GM19240 (cell line): ENCODE measurements around the gene EPHA2.

ENCODE experiments used
- DNase-seq: peaks from one replicate; pipeline ENCODE4 v3.0.0; 2011; ENCODE audit warnings: low spot score; ENCODE audit not compliant: insufficient read length

Gene EPHA2

DNA sequence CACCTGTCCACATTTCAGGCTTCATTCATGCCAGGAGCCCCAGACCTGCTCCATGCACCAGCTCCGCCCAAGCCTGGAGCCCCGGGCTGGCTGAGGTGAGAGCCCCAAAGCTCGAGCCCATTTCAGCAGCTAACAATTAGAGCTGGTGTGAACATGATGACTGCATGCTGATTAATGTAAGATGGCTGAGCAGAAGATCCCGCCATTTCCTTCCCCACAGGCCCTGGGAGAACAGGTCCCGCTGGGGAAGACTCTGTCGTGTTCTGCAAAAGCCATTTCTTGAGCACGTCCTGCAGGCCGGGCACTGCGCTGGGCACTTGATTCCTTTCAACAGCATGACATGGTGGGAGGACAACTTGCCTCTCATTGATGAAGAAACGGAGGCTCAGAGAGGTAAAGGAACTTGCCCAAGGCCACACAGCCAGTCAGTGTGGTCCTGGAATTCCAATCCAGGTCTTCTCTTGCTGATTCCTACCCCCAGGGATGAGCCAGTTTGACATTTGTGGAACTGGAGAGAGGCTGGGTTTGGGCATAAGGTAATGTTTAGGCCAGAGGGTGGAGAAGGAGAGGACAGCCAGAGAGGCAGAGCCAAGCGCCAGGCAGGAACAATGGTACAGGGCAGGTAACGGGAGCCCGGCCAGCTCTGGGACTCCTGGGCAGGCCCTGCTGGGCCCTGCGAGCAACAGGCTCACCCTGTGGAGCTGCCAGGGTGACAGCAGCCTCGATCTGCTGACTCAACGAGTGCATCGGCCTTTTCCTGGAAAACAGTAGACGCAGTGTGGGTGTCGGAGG, 28.1 kb upstream of the EPHA2 start:
- no peak for DNase-seq

DNA sequence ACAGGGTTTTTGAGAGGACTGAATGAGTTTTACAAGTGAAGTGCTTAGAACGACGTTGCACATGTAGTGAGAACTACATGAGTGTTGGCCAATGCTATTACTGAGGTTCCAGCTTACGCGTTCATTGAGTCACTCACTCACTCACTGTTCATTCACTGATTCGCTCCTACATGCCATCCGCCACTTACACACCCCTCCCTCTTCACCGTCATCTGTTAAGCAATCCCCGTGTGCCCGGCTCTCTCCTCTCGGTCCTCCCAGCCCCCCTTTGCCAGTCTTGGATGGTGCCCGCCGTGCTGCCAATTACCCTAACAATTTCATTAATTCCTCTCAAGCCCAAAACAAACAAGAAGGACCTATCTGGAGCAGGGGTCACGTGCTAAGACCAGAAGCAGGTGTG, 27.3 kb upstream of the EPHA2 start:
- DNase-seq = no peak

DNA sequence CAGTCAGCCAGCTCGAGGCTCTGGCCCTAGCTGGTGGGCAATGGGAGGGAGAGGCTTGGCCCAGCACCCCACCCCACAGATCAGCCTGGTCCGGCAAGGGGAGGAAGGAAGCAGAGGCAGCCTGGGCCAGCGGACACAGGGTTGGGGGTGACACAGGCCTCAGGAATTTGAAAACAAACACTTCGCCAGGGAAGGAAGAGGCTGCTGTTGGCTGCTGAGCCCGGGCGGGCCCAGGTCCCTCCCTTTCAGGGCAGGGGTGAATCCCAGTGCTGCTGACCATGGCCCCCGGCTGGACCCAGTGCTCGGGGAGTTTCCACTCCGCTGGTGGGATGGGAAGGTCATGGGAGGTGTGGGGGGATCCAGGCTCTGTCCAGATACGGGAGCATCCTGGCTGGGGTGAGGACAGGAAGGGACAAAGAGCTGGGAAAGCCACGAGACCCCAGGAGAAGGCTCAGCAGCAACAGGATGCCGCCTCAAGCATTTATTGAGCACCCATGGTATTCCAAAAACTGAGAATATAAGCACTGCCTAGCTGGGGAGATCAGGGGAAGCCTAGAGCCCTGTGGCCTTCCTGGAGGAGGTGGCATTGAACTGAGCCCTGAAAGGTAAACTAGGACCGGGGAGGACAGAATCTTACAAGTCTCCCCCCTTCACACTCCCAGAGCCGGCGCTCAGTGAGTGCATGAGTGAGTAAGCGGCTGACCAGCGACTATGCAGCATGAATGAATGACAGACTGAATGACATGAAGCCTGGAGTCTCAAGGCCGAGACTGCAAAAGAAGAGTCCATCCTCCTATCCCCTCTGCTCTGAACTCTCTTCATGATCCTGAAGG, 26.2 kb upstream of the EPHA2 start:
- no peak for DNase-seq

- no peak for DNase-seq
Measured at GRCh38 chr1:16180291-16180824, 24.5 kb upstream of the EPHA2 start.

- no peak for DNase-seq
Measured at GRCh38 chr1:16178596-16179497, 23.0 kb upstream of the EPHA2 start.

DNA sequence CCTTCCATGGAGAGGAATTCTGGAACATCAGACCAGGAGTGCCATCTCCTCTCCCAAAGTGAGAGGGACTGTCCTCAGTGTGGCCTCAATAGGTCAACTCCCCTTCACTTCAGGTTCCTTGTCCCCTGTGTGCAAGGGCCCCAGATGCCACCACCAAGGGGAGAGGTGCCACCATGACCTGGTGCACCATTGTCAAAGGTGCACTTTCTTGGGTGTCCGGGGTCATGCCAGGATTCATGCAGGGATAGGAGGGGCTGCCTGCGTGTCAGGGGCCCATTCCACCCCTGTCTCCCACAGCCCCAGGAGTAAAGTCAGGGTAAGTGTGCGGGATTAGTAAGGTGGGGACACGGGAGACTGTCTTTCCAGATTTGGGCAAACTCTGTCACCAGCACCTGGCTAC, 21.4 kb upstream of the EPHA2 start:
- DNase-seq = no peak

GRCh38 chr1:16176653-16177052, 20.8 kb upstream of the EPHA2 start:
- DNase-seq = no peak

- DNase-seq = no peak
Measured at GRCh38 chr1:16175610-16176553, 20.0 kb upstream of the EPHA2 start.

GRCh38 chr1:16174886-16175598, 19.2 kb upstream of the EPHA2 start:
- no peak for DNase-seq

- DNase-seq = no peak
Measured at GRCh38 chr1:16174261-16174868, 18.5 kb upstream of the EPHA2 start.

- DNase-seq = no peak
Measured at GRCh38 chr1:16173447-16174260, 17.8 kb upstream of the EPHA2 start.

DNA sequence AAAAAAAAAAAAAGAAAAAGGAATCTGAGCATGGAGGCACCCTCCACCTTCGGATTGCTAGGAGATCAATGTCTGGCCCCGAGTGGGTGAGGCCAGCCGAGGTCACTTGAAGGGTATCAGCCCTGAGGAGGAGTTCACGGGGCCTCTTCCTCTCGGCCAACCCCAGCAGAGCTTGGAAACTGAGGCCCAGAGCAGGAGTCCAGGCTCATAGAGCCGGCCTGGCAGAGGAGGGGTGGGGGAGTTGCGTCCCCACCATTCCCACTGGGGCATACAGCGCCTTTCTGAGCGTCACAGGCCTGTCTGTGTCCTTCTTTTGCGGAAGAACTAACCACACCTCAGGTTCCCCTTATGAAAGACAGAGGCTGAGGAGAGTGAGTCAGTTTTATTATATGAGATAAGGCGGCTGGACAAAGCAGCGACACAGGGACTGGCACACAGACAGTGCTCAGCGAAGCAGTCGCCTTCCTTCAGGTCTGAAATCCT, 17.1 kb upstream of the EPHA2 start:
- no peak for DNase-seq

GRCh38 chr1:16172218-16172830, 16.5 kb upstream of the EPHA2 start:
- DNase-seq = no peak

- DNase-seq = no peak
Measured at GRCh38 chr1:16171314-16172151, 15.7 kb upstream of the EPHA2 start.

DNA sequence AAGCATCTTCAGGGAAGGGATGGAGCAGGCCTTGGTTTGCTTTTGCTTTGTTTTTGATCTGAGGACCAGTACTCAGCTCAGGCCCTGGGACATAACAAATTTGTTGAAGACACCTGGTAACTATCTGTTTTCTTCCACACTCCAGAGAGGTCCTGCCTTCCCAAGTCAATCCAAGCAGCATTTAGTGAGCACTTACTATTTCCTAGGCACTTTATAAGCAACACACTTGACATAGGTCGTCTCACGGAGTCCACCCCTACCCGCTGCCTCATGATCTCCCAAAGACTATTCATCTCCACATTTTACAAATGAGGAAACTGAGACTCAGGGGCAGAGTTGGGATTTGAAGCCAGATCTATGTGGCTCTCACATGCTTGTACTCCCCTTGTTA, 14.4 kb upstream of the EPHA2 start:
- no peak for DNase-seq

DNA sequence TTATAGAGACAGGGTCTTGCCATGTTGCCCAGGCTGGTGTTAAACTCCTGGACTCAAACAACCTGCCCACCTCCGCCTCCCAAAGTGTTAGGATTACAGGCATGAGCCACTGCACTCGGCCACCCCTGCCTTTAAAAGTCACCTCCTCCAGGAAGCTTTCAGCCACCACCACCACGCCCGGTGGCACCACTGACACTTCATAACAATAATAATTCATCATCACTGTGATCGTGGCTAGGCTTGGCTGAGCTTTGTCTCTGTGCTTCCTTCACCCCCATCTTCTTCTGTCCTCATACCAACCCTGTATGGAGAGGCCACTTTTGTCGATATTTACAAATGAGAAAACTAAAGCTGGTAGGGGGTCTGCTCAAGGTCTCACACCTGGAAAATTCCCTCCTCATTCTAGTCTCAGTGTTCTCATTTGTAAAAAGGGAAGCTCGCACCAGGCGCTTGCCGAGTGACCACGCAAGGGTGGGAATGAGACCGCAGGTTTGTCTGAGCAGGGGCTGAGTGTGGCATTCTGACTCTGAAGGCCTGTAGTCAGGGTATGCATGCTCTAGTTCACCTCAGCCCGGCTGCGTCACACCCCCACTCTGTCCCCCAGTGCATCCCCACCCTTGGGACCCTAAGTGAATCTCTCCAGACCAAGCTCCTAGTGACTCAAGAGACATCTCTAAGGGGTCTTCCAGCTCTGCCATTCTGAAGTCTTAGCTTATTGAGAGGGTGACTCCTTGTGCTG, 12.9 kb upstream of the EPHA2 start:
- DNase-seq = no peak
